ENCODE results near the gene MSH2. TPM values are rescaled to one million over a fixed set of nuclear protein-coding genes. Genes with fewer than 3 reads are reported as not detected.
A peak's percentile ranks its signal among the peaks of the same experiment; 100 is the strongest.

The MSH2 gene
- total RNA-seq, 1 experiment from 2014 or later = 139 TPM

DNA sequence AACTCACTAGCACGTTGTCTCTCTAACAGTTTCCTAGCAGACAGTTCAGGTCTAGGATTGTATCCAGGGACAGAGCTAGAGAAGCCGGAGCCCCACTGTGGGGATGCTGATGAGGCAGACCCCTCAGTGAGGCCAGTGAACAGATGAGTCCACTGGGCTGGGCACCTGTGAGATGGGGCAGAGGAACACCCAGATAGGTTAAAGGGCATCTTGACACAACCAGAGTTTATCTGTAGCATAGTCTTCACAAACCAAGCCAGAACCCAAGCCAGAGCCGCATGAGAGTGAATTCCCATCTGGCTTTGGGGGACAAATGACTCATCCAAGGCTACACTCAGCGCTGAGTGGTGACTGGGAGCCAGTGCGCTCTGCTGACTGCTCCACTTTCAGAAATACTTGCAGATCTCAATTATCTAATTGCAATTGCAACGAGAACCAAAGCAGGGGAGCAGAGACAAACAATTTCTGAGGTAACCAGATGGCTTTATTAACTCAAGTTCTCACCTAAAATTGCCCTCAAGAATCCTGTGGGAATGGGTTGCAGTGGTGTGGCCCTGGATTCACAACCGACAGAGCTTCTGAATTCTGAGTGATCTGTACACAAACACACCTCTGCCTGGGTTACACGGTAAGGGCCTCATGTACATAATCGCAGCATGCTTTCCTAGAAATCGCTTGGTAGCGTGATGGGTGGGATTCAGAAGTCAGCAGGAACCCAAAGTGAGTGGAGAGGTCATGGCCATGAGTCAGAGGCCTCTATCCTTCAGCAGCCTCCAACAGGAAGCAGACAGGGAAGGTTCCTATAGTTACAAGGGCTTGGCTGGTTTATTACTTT, 48.7 kb upstream of the MSH2 start:
- Histone ChIP-seq H4K20me1 (ENCODE audit: control insufficient read depth, insufficient read depth, insufficient read length) (no peaks in the 10 kb centered on the region), H2AK5ac (ENCODE audit: insufficient read length, low read length) (no peak overlapping the region), H3K4me2 (ENCODE audit: insufficient read depth, insufficient read length, low read length) (no peak overlapping the region), H3K4ac (ENCODE audit: low read depth, low read length) (no peak overlapping the region), H2BK5ac (ENCODE audit: insufficient read length, low read length) (no peak overlapping the region), H3K4me1 (ENCODE audit: insufficient read depth, low read length) (no peaks in the 10 kb centered on the region; the same call in 1 of the 2 replicates), H4K5ac (ENCODE audit: insufficient read length, low read depth, low read length) (no peak overlapping the region), H2BK15ac (ENCODE audit: low read depth, low read length) (no peak overlapping the region), H2BK120ac (ENCODE audit: low read depth, low read length, poor library complexity, severe bottlenecking) (no peak overlapping the region), H3K27me3 (ENCODE audit: insufficient read depth, low read length) (no peaks in the 10 kb centered on the region), H3T11ph (ENCODE audit: low read length) (no peak overlapping the region), H2BK12ac (ENCODE audit: insufficient read length, low read depth, low read length) (no peak overlapping the region), H2BK20ac (ENCODE audit: low read depth, low read length, poor library complexity, severe bottlenecking) (no peak overlapping the region), H3K56ac (ENCODE audit: insufficient read length, low read depth, low read length) (no peak overlapping the region), H2AFZ (ENCODE audit: low read length) (no peak overlapping the region), H3K23ac (ENCODE audit: insufficient read length, low read depth, low read length) (no peak overlapping the region), H3K9me3 (ENCODE audit: control insufficient read depth, low read depth, low read length) (no peaks in the 10 kb centered on the region), H3K23me2 (ENCODE audit: insufficient read length, low read depth, low read length, poor library complexity, severe bottlenecking) (no peaks in the 10 kb centered on the region), H4K91ac (ENCODE audit: insufficient read length, low read depth, low read length) (no peak overlapping the region), H3K14ac (ENCODE audit: insufficient read depth, low read length) (no peak overlapping the region), H3K27ac (ENCODE audit: insufficient read length, low read depth, low read length) (no peak overlapping the region), H4K8ac (replicated peaks; ENCODE audit: insufficient read length, low read depth, low read length) (no peak overlapping the region), H3K18ac (ENCODE audit: insufficient read length, low read depth, low read length) (no peak overlapping the region), H3K79me2 (ENCODE audit: insufficient read depth, low read length) (no peaks in the 10 kb centered on the region), H3K9ac (ENCODE audit: extremely low read depth, insufficient read length, low read length) (no peak overlapping the region), H3K79me1 (ENCODE audit: insufficient read depth, low read depth, low read length, poor library complexity, severe bottlenecking) (no peaks in the 10 kb centered on the region)
- peaks cover 7 to 17% of the 10 kb centered on the region in 2 experiments for H3K4me1 Mint-ChIP-seq
- H3K27ac Mint-ChIP-seq = peak overlapping the region in 1 of 3 experiments; percentile 85; a peak in 1 of 7 replicates
- H3K9me3 Mint-ChIP-seq = no peaks in the 10 kb centered on the region; a peak in 1 of 5 replicates
- WGBS (ENCODE audit: extremely low coverage, insufficient read length, low lambda C conversion rate) = no CpG with 5 or more reads among the region's 11 CpGs
- no peak overlapping the region for H3K4me3 Mint-ChIP-seq
- H3K27me3 Mint-ChIP-seq (ENCODE audit: low read depth) = peaks cover 9% of the 10 kb centered on the region
- no peak for DNase-seq
- H3K36me3 Mint-ChIP-seq (ENCODE audit: insufficient read depth in 1 of 3, low read depth in 3 of 3) = no peaks in the 10 kb centered on the region
- TF ChIP-seq, protein P1, sequence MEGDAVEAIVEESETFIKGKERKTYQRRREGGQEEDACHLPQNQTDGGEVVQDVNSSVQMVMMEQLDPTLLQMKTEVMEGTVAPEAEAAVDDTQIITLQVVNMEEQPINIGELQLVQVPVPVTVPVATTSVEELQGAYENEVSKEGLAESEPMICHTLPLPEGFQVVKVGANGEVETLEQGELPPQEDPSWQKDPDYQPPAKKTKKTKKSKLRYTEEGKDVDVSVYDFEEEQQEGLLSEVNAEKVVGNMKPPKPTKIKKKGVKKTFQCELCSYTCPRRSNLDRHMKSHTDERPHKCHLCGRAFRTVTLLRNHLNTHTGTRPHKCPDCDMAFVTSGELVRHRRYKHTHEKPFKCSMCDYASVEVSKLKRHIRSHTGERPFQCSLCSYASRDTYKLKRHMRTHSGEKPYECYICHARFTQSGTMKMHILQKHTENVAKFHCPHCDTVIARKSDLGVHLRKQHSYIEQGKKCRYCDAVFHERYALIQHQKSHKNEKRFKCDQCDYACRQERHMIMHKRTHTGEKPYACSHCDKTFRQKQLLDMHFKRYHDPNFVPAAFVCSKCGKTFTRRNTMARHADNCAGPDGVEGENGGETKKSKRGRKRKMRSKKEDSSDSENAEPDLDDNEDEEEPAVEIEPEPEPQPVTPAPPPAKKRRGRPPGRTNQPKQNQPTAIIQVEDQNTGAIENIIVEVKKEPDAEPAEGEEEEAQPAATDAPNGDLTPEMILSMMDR (conservative IDR thresholded peaks at IDR 0.05) = no peak
